ENCODE data around the gene CAB39. TPM values are rescaled to one million over a fixed set of nuclear protein-coding genes. Genes with fewer than 3 reads are reported as not detected.

The CAB39 gene
- total and polyA plus RNA-seq, 2 donors (not counting 3 experiments of a cell fraction or from before 2014, with no cell fraction given), result 25.7 to 53.7 TPM

DNA sequence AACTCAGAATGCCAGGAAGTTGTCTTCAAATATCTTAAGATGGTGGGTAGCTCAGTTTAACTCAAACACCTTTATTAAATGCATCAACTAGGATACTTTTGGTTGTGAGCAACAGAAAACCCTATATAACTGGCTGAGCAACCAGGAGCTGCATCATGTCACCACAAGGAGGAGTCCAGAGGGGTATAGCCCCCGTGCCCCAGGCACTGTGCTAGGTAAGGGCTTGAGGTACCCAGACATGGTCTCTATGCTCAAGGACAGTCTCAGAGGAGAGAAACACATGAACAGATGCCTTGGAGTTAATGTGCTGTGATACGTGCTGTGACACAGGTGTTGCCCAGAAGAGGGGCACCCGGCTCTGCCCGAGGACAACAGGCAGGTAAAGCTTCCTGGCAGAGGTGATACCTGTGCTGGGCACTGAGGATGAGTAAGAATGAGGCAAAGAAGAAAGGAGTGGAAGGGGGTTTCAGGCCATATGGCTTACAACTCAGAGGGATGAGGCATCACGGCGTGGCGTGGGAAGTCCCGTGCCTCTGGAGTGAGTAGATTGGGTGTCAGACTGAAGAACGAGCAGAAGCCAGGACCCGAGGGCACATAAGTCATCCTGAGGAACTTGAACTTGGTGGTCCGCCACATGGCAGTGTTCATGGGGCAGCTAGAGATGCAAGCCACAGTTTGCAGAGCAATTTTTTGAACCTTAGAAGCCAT, 32.0 kb upstream of the CAB39 start:
- intact Hi-C loops (cut with micrococcal nuclease) (no loop called here), dilution Hi-C loops (cut with MboI; ENCODE audit: extremely low pct_ligation_motif_present, low sequenced_read_pairs) (no loop called here)
- H3K9me1 ChIP-seq (replicated peaks; ENCODE audit: control insufficient read depth, extremely low read depth, insufficient read depth, low read length), result no peaks in the 10 kb centered on the region
- H3K27me3 ChIP-seq (ENCODE audit: control insufficient read depth in 2 of 2, insufficient read depth in 2 of 2, low read length in 2 of 2), result peaks cover 0 to 2% of the 10 kb centered on the region in 2 experiments
- no peak overlapping the region for H3K27ac ChIP-seq (ENCODE audit: insufficient read depth, low read depth, low read length)
- H3K79me2 ChIP-seq (ENCODE audit: control insufficient read depth, insufficient read depth, low read length), result no peaks in the 10 kb centered on the region
- no peak for FAIRE-seq
- no peak for DNase-seq (ENCODE audit: low read depth, low spot score)
- no peak overlapping the region for H3K4me2 ChIP-seq (ENCODE audit: insufficient read depth, low read length)
- BruUV-seq (replicated peaks), result no TSS peak
- POLR2A ChIA-PET, result no interaction called here
- H3K9me3 ChIP-seq (replicated peaks; ENCODE audit: control insufficient read depth, insufficient read depth, low read length), result no peaks in the 10 kb centered on the region
- CTCF ChIA-PET, result interaction anchor here (0.8 to 2.4 kb wide), 2 partner anchors 10 to 118 kb away, joined by 3 to 8 read pairs; no protein-coding TSS in a partner anchor
- H3K4me1 ChIP-seq (ENCODE audit: control insufficient read depth, extremely low read depth, insufficient read depth, low read length), result peaks cover 9% of the 10 kb centered on the region
- H2AFZ ChIP-seq (ENCODE audit: low read depth, low read length), result no peak overlapping the region
- TF ChIP-seq JUN (IDR thresholded peaks at IDR 0.05; ENCODE audit: borderline replicate concordance, insufficient read depth, insufficient read length, low read depth) (no peak), POLR2A (IDR thresholded peaks at IDR 0.05; ENCODE audit: low read depth, low read length) (no peak), GATA2 (IDR thresholded peaks at IDR 0.05; ENCODE audit: insufficient read depth, insufficient read length, low read depth, low read length) (no peak), FOS (IDR thresholded peaks at IDR 0.05; ENCODE audit: borderline replicate concordance, insufficient read depth, low read length) (no peak), POLR2AphosphoS5 (IDR thresholded peaks at IDR 0.05; ENCODE audit: insufficient read depth, low read depth, low read length) (no peak)
- H3K4me3 ChIP-seq (replicated peaks in 1 of 3; ENCODE audit: insufficient read depth in 1 of 3, low read depth in 1 of 3, low read length in 3 of 3), result no peak overlapping the region
- no peaks in the 10 kb centered on the region for H4K20me1 ChIP-seq (replicated peaks; ENCODE audit: control insufficient read depth, extremely low read depth, insufficient read depth, low read length)
- H3K9ac ChIP-seq (replicated peaks; ENCODE audit: extremely low read depth, insufficient read depth, low read length), result no peak overlapping the region
- no peaks in the 10 kb centered on the region for H3K36me3 ChIP-seq (ENCODE audit: control insufficient read depth in 2 of 2, extremely low read depth in 1 of 2, insufficient read depth in 2 of 2, low read length in 2 of 2)

DNA sequence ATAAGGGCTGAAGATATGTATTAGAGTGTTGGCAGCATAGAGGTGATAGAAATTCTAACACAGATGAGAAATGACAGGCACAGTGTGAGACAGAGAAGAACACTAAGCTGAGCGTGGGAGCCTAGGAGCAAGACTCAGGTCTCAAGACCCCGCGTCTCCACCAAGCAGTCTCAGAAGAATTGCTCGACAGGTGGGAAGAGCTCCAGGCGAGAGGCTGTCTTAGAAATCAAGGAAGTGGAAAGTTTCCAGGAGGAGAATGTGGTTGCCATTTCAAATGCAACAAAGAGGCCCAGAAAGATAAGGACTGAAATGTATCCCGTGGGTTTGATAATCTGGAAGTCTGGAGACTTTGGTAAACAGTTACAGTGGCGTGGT, 31.5 kb upstream of the CAB39 start:
- TF ChIP-seq JUN (IDR thresholded peaks at IDR 0.05; ENCODE audit: borderline replicate concordance, insufficient read depth, insufficient read length, low read depth) (no peak), POLR2AphosphoS5 (IDR thresholded peaks at IDR 0.05; ENCODE audit: insufficient read depth, low read depth, low read length) (no peak), EZH2 (IDR thresholded peaks at IDR 0.05; ENCODE audit: borderline replicate concordance, low read depth, low read length, severe bottlenecking) (no peak), GATA2 (IDR thresholded peaks at IDR 0.05; ENCODE audit: insufficient read depth, insufficient read length, low read depth, low read length) (no peak)
- peaks cover 9% of the 10 kb centered on the region for H3K4me1 ChIP-seq (ENCODE audit: control insufficient read depth, extremely low read depth, insufficient read depth, low read length)
- no peak overlapping the region for H2AFZ ChIP-seq (ENCODE audit: low read depth, low read length)
- intact Hi-C loops (cut with micrococcal nuclease), result no loop called here
- no peak for DNase-seq (ENCODE audit: low read depth, low spot score)
- no peaks in the 10 kb centered on the region for H4K20me1 ChIP-seq (replicated peaks; ENCODE audit: control insufficient read depth, extremely low read depth, insufficient read depth, low read length)
- no peak overlapping the region for H3K4me3 ChIP-seq (replicated peaks in 1 of 3; ENCODE audit: insufficient read depth in 1 of 3, low read depth in 1 of 3, low read length in 3 of 3)
- no peak overlapping the region for H3K27ac ChIP-seq (ENCODE audit: insufficient read depth, low read depth, low read length)
- no peak overlapping the region for H3K4me2 ChIP-seq (ENCODE audit: insufficient read depth, low read length)
- no peaks in the 10 kb centered on the region for H3K79me2 ChIP-seq (ENCODE audit: control insufficient read depth, insufficient read depth, low read length)
- H3K36me3 ChIP-seq (ENCODE audit: control insufficient read depth in 2 of 2, extremely low read depth in 1 of 2, insufficient read depth in 2 of 2, low read length in 2 of 2), result no peaks in the 10 kb centered on the region
- ChIA-PET POLR2A (no interaction called here), CTCF (interaction anchor here (2.4 kb wide), 1 partner anchor 118 kb away, joined by 8 read pairs; no protein-coding TSS in a partner anchor)
- H3K9me1 ChIP-seq (replicated peaks; ENCODE audit: control insufficient read depth, extremely low read depth, insufficient read depth, low read length), result no peaks in the 10 kb centered on the region
- H3K9me3 ChIP-seq (replicated peaks; ENCODE audit: control insufficient read depth, insufficient read depth, low read length), result no peaks in the 10 kb centered on the region
- peaks cover 0 to 2% of the 10 kb centered on the region in 2 experiments for H3K27me3 ChIP-seq (ENCODE audit: control insufficient read depth in 2 of 2, insufficient read depth in 2 of 2, low read length in 2 of 2)
- dilution Hi-C loops (cut with MboI; ENCODE audit: extremely low pct_ligation_motif_present, low sequenced_read_pairs), result no loop called here
- FAIRE-seq, result no peak
- no peak overlapping the region for H3K9ac ChIP-seq (replicated peaks; ENCODE audit: extremely low read depth, insufficient read depth, low read length)
- BruUV-seq (replicated peaks), result no TSS peak

All from endothelial cell of umbilical vein (primary cell).